Measurements from ENCODE around the gene DAW1.
"Not testable (repeated sequence)": the region's sequence is repeated elsewhere in the genome, so short reads cannot be mapped to it uniquely, and the experiment has no call there.

DAW1 gene

DNA sequence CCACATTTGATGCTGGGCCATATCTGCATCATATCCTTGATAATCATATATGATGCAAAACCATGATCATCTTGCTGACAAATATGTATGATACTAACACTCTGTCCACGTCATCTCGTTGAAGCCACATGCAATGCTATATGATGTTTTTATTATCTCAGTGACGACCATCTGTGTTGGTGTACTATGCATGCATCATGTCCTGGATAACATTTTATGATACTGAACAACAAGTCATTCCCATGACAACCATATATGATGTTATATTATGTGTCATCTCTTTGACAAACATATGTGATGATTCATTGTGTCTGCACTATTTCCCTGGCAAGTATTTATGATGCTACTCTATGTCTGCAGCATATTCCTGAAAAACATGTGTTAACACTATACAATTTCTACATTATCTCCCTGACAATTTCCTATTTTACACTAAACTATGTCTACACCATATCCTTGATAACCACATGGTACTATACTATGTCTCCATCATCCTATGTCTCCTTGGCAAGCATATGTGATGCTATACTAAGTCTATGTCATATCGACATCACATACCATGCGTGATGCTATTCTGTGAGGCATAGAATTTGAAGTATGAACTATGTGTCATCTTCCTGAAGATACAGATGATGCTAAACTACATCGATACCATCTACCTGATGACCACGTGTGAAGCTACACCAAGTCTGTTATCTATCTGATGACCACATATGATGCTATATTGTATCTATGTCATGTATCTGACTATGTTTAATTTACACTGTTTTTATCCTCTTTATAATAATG is 37.0 kb downstream of the DAW1 start:
- no peak for DNase-seq (ENCODE audit: low read depth in 1 of 2, low spot score in 1 of 2)

DNA sequence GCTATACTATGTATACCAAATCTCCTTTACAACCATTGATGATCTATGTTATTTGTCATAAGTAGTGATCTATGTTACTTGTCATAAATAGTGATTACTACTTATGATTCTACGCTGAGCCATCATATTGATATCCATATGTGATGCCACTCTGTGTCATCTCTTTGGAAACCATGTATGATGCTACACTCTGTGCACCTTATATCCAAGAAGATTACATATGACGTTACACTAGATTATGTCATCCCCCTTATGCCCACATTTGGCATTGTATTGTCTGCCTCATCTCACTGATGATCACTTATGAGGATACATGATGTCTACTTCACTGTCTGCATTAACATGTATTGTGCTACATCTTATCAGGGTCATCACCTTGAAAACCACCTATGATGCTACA is 42.9 kb downstream of the DAW1 start:
- no peak for DNase-seq (ENCODE audit: low read depth in 1 of 2, low spot score in 1 of 2)

DNA sequence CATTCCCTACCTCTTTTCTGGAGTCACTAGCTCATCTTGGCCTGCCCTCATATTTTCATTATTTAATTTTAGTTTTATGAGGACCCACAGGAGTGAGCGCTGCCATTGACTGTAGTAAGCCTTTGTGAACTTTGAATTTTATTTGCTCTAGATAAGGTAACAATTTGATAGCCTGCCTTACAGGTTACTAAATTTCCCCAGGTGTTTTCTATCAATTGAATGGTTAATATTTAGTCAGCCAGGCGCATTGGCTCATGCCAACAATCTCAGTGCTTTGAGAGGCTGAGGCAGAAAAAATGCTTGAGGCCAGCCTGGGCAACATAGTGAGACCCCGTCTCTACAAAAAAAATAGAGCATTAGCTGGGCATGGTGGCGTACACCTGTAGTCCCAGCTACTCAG is 50.2 kb downstream of the DAW1 start:
- DNase-seq (ENCODE audit: low read depth in 1 of 2, low spot score in 1 of 2), result no peak

DNA sequence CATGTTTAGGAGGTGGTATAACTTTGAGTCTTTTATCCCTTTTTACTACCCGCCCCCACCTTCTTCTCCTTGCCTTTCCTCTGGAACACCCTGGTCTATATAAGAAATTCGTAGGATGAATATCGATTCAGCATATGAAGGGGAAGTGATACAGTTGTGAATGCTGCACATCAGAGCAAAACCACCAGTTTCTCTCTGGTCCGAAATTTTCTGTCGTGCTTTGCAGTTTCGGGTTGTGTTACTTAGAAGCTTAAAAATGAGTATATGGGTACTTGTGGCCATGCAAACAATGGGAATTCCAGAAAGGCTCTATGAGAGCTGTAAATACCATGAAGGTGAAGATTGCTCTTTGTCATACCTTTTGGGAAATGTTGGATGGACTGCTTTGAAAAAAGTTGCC is 60.6 kb downstream of the DAW1 start:
- no peak for DNase-seq (ENCODE audit: low read depth in 1 of 2, low spot score in 1 of 2)

DNA sequence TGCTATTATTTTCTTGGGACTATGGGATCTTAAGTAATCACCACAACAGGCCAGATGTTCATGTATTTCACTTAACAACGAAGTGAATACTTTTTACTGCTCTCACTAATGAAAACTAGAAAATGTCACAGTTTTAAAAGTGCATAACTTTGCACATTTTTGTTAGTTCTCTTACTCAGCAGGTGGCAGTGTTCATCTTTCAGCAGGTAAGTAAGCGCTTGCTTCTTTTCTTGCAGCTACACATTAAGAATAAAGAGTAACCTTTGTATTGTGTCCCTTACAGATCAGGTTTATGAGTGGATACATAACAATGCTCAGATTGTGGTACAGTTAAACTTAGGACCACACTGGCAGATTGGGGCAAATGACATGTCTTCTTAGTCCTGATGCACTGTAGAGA is 61.0 kb downstream of the DAW1 start:
- DNase-seq (ENCODE audit: low read depth in 1 of 2, low spot score in 1 of 2), result no peak

DNA sequence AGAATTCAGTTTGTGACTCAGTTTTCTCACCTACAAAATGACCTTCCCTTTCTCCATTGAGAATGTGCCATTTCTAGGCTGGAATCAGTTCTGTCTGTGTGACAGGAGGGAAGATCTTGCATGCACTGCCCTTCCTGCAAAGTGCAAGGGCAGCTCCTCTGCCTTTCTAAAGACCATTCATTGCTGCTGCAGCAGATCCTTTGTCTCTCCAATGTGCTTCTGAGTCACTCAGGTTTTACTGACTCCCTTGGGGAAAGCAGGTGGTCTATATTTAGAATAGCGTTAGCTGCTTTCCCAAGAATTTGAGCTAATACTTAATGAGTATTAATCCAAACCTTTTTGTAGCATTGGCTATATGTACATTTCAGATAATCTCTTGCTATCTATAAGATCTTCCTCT is 62.5 kb downstream of the DAW1 start:
- no peak for DNase-seq (ENCODE audit: low read depth in 1 of 2, low spot score in 1 of 2)

DNA sequence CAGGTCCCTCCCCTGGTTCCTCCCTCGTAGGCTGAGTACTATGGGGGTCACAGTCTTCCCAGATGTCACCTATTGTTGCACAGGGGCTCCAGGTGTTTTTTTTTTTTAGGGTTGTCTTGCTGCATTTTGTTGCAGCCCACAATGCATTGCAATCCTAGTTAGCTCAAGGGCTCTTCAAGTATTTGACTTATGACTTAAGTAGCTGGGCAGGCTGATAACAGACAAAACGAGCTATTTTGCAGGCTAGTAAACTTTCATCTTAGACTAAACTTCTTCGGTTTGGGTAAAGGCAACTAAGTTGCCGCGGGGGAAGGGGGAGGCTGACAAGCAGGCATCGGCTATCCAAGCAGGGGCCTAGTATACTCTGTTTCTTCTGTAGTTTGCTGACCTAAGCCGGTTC is 64.8 kb downstream of the DAW1 start:
- not testable (repeated sequence) for DNase-seq (ENCODE audit: low read depth in 1 of 2, low spot score in 1 of 2)

DNA sequence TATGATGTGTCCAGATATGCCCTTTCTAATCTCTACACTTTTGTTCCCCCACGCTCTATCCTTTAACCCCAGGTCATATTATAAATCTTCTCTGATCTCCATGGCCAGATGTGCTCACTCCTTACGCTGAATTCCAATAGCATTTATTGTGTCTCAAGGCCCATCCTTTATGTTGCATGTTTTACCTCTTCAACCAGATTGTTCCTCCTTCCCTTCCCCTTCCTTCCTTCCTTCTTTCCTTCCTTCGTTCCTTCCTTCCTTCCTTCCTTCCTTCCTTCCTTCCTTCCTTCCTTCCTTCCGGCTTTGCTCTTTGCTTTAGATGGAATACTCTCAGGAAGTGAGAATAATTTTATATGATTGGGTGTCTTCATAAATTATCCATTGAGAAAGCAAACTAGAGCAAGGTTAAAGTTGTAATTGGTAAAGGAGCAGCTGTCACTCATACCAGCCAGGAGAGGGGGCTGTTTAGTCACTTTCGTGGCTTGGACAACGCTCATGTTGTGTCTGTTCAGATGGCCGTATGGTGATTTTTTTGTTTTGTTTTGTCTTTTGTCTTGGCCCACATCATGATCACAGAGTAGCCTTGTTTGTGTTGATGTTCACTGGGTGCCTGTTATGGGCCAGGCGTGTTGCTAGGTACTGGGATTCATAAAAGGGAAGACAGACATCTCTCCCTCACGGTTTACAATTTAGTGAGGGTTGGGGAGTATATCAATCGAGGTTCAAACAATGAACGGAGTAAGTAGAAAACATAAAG is 68.0 kb downstream of the DAW1 start:
- DNase-seq (ENCODE audit: low read depth in 1 of 2, low spot score in 1 of 2), result no peak

DNA sequence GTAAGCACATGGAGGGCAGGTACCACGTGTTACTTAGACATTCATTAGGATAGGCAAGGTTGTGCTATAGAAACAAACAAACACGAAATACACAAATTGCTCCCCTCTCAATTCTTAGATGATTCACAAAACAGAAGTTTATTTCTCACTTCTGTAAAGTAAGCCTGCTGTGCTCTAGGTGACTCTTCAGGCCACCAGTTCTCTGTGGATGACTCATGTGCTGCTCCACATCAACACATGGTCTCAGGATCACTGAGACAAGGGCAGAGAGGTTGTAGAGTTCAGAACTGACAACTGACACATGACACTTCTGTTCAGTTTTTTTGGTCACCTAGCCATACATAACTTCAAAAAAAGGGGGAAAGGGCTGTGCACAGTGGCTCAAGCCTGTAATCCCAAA is 70.6 kb downstream of the DAW1 start:
- no peak for DNase-seq (ENCODE audit: low read depth in 1 of 2, low spot score in 1 of 2)

DNA sequence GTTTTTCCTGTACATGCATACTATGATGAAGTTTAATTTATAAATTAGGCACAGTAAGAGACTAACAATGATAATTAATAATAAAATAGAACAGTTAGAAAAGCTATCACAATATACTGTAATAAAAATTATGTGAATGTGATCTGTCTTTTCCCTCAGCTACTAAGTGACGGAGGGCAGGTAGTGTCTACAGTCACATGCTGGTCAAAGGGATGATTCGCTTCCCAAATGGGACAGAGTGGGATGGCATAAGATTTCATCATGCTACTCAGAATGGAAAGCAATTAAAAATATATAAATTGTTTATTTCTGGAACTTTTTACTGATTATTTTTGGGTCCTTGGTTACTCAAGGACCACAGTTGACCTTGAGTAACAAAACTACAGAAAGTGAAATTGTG is 71.5 kb downstream of the DAW1 start:
- no peak for DNase-seq (ENCODE audit: low read depth in 1 of 2, low spot score in 1 of 2)

DNA sequence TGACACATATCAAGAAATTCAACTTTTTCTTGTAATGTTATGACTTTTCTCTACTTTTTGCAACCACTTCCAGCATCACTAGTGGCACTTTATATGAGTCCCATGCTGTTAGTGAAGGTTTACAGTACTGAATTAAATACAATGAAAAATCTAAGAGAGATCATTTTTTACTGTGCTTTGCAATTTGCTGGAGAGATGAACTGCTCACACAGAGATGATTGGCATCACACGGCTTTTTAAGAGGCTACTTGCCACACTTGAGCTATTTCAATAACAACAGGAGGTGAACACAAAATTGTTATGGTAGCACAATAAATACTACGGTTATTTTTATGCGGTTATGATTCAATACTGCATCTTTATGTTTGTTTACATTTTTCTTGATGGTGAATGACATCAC is 88.9 kb downstream of the DAW1 start:
- DNase-seq (ENCODE audit: low read depth in 1 of 2, low spot score in 1 of 2), result no peak

DNA sequence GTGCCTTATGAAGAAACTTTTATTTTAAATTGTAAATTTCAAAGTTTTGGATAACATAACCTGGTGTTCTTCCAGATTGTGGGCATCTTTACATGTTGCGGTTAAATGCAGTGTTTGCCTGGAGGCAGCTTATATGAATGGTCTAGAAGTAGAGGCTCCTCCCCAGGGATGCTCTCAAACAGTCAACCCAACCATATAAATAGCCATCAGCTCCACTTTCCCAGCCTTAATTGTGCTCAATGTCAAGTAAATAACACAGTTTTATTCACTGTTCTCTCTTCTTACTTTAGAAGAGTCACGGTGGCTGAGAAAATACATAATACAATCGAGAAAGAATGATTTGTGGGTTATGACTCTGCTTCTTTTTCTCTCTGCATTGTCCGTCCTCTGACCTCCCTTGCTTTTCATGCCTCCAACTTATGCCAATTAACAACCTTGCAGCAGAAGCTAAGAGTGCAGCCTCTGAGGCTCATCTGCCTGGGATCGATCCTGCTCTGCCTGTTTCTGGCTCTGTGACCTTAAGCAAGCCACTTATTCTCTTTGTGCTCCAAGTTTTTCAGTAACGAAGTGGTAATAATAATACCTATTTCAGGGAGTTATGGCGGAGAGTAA is 100.3 kb downstream of the DAW1 start:
- no peak for DNase-seq (ENCODE audit: low read depth in 1 of 2, low spot score in 1 of 2)

DNA sequence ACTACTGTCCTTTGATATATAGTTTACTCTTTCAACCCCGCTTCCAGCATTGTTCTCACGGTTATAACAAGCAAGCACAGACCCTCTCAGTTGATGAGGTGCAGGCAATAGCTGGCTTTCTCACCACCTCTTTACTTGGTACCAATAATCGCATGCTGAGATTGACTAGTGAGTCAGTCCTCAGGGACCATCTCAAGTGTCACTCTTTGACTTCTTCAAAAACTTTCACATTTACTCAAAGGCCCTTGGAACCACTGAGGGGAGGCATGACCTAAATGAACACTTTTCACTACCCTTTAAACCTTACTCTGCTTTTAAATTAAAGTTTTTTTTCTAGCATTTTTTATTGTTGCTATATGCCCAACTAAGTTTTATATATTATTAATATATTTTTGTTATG is 101.8 kb downstream of the DAW1 start:
- no peak for DNase-seq (ENCODE audit: low read depth in 1 of 2, low spot score in 1 of 2)

Data from activated CD4-positive, alpha-beta T cell treated with anti-CD3 and anti-CD28 coated beads, Interleukin-2, amount 50 U/mL, for 24 hours (primary cell).